Heart left ventricle (tissue), 13 donors: ENCODE results near the gene KDM2A.

Source experiments
- CTCF ChIP-seq, 12 donors: fragments of 200-600 bp; sonication (generic) in 4 of 12; IDR thresholded peaks; one replicate each; pipeline versions ENCODE4 v1.5.0 to v1.8.0; 2018 to 2022; ENCODE audit warnings: antibody characterized with exemption in 12 of 12, mild to moderate bottlenecking in 5 of 12
- POLR2A ChIP-seq, 2 donors: fragments of 450-650 bp; IDR thresholded peaks; one replicate each; pipeline ENCODE4 v1.6.1; 2017; ENCODE audit warnings: antibody characterized with exemption in 2 of 2, mild to moderate bottlenecking in 2 of 2, moderate library complexity in 2 of 2
- donor health status: ischemic (EF 13 %, LVEDD 7.1; RV severe dilation, severe dysfunction).
- donor health status: DM: no; HTN: yes; CAD: no.
- donor health status: DM: no; HTN: no; CAD: no.
- donor health status: ischemic (EF 25% LVEDD 6.9; RV normal size, moderate dysfunction).
- donor health status: ischemic (EF 25% LVEDD 5.7; RV mildly dilated, moderate dysfunction).
- donor health status: ischemic (EF 35%, LVEDD 5.7; RV mildly dilated, moderate dysfunction).
- donor health status: nonischemic (EF 11% LVEDD 7.7; RV severe dilation, severe dysfunction).
- donor health status: DM: yes; HTN: yes; CAD: no.
- donor health status: PGD.
- donor health status: ischemic (EF 29% LVEDD 5.4; RV normal size, mild dysfunction).
- donor health status: nonischemic (EF 23%, LVEDD 6.1; RV moderate dilation, normal function).

GRCh38 chr11:67211656-67212436 is 92.8 kb downstream of the KDM2A start:
- TF ChIP-seq POLR2A (IDR thresholded peaks at IDR 0.05) (no peak), CTCF (IDR thresholded peaks at IDR 0.05) (no peak)
